Effector CD8-positive, alpha-beta T cell (primary cell): ENCODE data around the gene MS4A3.
"Not testable (repeated sequence)": the region's sequence is repeated elsewhere in the genome, so short reads cannot be mapped to it uniquely, and the experiment has no call there.

Experiments used
- DNase-seq: peaks from one replicate; lab custom pipeline; 2025; lab: John Stamatoyannopoulos, UW

MS4A3 gene

DNA sequence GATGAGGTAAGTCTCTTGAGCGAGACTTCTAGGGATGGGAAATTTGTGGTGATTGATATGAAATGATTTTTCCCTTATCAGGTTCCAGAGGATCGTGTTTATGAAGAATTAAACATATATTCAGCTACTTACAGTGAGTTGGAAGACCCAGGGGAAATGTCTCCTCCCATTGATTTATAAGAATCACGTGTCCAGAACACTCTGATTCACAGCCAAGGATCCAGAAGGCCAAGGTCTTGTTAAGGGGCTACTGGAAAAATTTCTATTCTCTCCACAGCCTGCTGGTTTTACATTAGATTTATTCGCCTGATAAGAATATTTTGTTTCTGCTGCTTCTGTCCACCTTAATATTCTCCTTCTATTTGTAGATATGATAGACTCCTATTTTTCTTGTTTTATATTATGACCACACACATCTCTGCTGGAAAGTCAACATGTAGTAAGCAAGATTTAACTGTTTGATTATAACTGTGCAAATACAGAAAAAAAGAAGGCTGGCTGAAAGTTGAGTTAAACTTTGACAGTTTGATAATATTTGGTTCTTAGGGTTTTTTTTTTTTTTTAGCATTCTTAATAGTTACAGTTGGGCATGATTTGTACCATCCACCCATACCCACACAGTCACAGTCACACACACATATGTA lies 39.1 kb downstream of the MS4A3 start:
- no peak for DNase-seq

- DNase-seq, result no peak
Observed at GRCh38 chr11:60097189-60097588, 40.7 kb downstream of the MS4A3 start.

DNA sequence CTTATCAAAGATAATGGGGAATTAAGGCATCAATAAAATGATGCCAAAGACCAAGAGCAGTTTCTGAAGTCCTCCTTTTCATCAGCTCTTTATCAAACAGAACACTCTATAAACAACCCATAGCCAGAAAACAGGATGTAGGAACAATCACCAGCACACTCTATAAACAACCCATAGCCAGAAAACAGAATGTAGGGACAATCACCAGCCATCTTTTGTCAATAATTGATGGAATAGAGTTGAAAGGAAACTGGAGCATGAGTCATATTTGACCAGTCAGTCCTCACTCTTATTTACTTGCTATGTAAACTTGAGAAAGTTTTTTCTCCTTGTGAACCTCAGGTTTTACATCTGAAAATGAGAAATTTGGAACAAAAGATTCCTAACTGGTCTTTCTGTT lies 42.0 kb downstream of the MS4A3 start:
- DNase-seq, result no peak

DNA sequence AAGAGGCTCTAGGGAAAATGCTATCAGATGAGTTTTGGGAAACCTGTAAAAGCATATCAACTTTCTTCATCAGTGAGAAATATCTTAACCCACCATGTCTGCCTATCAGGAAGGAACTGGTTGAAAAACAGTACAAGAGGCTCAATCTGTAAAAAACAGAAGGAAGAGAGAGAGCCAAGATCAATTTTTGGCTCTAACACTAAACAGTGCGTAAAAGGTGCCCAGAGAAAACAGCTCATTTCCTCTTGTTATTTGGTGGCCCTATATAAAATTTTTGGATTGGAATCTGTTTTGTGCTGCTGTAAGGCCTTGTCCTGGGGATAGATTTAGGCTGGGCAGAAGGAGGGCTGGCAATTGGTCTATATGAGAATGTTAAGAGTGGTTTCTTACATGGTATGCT lies 44.1 kb downstream of the MS4A3 start:
- DNase-seq, result no peak

GRCh38 chr11:60101368-60101767 lies 44.9 kb downstream of the MS4A3 start:
- DNase-seq, result not testable (repeated sequence)

DNA sequence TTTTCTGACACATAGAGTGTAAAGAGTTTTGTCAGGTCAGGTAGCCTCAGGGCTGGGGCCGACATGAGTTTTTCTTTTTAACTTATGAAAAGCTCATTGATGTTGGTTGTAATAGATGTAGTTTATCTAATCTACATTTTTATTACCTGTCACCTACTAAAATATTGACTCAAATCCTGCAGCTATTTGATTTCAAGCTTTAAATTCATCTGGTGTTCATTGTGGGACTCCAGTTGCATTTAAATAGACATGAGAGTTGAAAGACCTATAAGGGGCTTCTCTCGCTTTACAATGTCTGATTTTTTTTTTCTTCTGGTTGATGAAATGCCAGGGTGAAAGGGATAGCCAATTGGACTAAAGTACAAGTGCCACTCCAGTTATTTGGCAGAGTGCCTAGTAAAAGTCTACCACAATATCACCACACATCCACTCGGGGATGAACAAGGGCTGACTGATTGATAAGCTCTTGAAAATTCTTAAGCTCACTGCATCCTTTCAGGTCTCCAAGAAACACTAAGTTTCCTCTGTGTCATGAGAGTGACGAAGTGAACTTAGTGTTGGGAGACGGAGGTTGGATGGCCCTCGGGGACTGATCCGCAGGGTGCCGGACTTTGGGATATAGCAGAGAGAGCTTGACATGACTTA lies 48.1 kb downstream of the MS4A3 start:
- not testable (repeated sequence) for DNase-seq

DNA sequence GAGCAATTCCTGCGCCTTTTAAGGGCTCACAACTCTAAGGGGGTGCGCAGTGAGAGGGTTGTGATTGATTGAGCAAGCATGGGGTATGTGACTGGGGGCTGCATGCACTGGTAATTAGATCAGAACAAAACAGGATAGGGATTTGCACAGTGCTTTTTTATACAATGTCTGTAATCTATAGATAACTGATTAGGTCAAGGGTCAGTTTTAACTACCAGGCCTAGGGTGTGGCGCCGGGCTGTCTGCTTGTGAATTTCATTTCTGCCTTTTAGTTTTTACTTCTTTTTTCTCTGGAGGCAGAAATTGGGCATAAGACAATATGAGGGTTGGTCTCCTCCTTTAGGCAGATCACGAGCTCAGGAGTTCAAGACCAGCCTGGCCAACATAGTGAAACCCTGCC lies 52.2 kb downstream of the MS4A3 start:
- DNase-seq, result not testable (repeated sequence)

GRCh38 chr11:60111793-60112192 lies 55.3 kb downstream of the MS4A3 start:
- no peak for DNase-seq

DNA sequence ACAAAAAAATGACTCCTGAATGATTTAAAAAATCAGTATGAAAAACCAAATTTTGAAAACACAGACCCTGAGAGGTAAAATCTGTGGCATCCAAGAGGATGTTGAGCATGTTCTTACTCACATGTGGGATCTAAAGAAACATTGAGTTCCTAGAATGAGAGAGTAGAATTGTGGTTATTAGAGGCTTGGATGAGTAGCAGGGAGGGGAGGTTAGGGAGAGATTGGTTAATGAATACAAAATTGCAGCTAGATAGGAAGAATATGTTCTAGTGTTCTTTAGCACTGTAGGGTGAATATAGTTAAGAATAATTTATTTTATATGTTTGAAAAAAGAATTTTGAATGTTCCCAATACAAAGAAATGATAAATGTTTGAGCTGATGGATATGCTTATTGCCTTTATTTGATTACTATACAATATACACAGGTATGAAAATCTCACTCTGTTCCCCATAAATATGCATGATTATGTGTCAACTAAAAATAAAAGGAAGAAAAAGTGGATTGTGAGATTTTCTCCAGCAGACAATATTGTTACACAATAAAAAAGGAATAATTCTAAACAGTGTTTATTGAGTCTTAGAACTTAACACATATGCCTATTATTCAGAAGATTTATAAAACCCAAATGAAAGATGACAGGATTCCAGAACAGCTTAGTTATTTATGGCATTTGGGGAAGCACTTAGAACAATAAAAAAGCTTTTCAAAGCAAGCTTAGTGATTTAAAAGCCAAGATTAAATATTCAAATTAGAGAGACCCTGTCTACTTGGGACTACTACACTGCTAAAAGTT lies 60.7 kb downstream of the MS4A3 start:
- no peak for DNase-seq

- DNase-seq, result no peak
Observed at GRCh38 chr11:60118338-60118737, 61.9 kb downstream of the MS4A3 start.

GRCh38 chr11:60119710-60120109 lies 63.2 kb downstream of the MS4A3 start:
- no peak for DNase-seq
